ENCODE results near the gene COBL. TPM values are rescaled to one million over a fixed set of nuclear protein-coding genes. Genes with fewer than 3 reads are reported as not detected.

COBL gene
- total and polyA plus RNA-seq, 2 of the 4 experiments (the other 2 are of a cell fraction): under 0.01 TPM; not detected in 1

DNA sequence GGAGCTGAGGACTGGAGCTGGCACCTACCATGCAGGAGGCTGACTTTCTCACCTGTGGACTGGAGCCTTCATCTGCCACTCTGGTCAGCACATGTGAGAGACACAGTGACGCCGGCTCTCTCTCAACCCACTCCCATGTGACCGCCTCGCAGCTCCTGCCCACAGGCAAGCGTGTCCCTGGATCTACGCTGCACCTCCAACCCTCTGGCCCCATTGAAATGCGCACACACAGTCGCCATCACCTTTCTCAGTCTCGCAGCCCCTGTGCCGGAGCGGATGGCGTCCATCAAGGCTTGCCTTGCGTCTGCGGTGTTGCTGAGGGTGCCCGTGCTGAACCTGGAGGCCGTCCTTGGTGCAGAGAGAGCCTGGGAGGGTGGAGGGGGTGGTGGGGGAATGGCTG lies 291.7 kb downstream of the COBL start:
- in situ Hi-C loops (cut with MboI; ENCODE audit: low sequenced_read_pairs): no loop called here
- no peak overlapping the region for H2AK9ac ChIP-seq (replicated peaks; ENCODE audit: low read depth, low read length, poor library complexity)
- H3K4me1 ChIP-seq (ENCODE audit: control insufficient read depth, insufficient read depth, low read length): peaks cover 19% of the 10 kb centered on the region
- no peak overlapping the region for H3K4me2 ChIP-seq (ENCODE audit: low read depth, low read length)
- H3K23ac ChIP-seq (ENCODE audit: low read depth, low read length): no peak overlapping the region; the same call in 1 of the 2 replicates
- no peak overlapping the region for H3K9ac ChIP-seq (ENCODE audit: low read depth, low read length)
- no CpG with 5 or more reads among the region's 16 CpGs for WGBS, 2 experiments (ENCODE audit: extremely low coverage in 2 of 2, insufficient read length in 1 of 2)
- no peak overlapping the region; the same call in 1 of the 2 replicates for H3K4ac ChIP-seq (ENCODE audit: low read depth, low read length)
- peaks cover 7% of the 10 kb centered on the region; the same call in 1 of the 2 replicates for H4K20me1 ChIP-seq (ENCODE audit: insufficient read depth, low read length)
- no peak overlapping the region for H2BK20ac ChIP-seq (ENCODE audit: low read depth, low read length)
- H3K79me1 ChIP-seq (ENCODE audit: low read depth in 1 of 2, low read length in 2 of 2): no peaks in the 10 kb centered on the region
- POLR2A ChIA-PET (ENCODE audit: unreplicated experiment): no interaction called here
- CTCF ChIA-PET: no interaction called here
- BruUV-seq (replicated peaks): no TSS peak
- peaks cover 17% of the 10 kb centered on the region for H3K9me1 ChIP-seq (ENCODE audit: insufficient read depth, low read length)
- no peak overlapping the region for H3K4me3 ChIP-seq (ENCODE audit: insufficient read depth, low read depth, low read length)
- dilution Hi-C loops (cut with HindIII; ENCODE audit: low sequenced_read_pairs, unreplicated experiment): no loop called here
- no peak overlapping the region for H2BK15ac ChIP-seq (ENCODE audit: low read depth, low read length)
- H3K14ac ChIP-seq (replicated peaks; ENCODE audit: low read depth, low read length): no peak overlapping the region
- intact Hi-C loops (cut with micrococcal nuclease): no loop called here
- no peak overlapping the region for H2BK5ac ChIP-seq (ENCODE audit: low read depth, low read length, poor library complexity, severe bottlenecking)
- no peak overlapping the region for H2AFZ ChIP-seq (replicated peaks; ENCODE audit: low read length, poor library complexity)
- H4K91ac ChIP-seq (ENCODE audit: insufficient read depth, low read depth, low read length): no peak overlapping the region
- H4K5ac ChIP-seq (ENCODE audit: low read depth, low read length): no peak overlapping the region
- TF ChIP-seq NFE2L2 (IDR thresholded peaks at IDR 0.05; ENCODE audit: low read depth, low read length) (no peak), BHLHE40 (IDR thresholded peaks at IDR 0.05; ENCODE audit: low read depth, low read length) (no peak), CHD1 (IDR thresholded peaks at IDR 0.05; ENCODE audit: low read depth, low read length) (no peak), FOS (IDR thresholded peaks at IDR 0.05; ENCODE audit: low read depth, low read length) (no peak), RAD21 (IDR thresholded peaks at IDR 0.05; ENCODE audit: low read length) (no peak), MXI1 (IDR thresholded peaks at IDR 0.05; ENCODE audit: borderline replicate concordance, low read depth, low read length) (no peak), RCOR1 (IDR thresholded peaks at IDR 0.05; ENCODE audit: insufficient replicate concordance, low read length) (no peak), SMC3 (IDR thresholded peaks at IDR 0.05; ENCODE audit: low read depth, low read length) (no peak), CEBPB (IDR thresholded peaks at IDR 0.05; ENCODE audit: low read depth, low read length) (no peak), MAZ (IDR thresholded peaks at IDR 0.05; ENCODE audit: borderline replicate concordance, low read depth, low read length) (no peak), RFX5 (IDR thresholded peaks at IDR 0.05; ENCODE audit: low read depth, low read length) (no peak), MAFK (IDR thresholded peaks at IDR 0.05; ENCODE audit: low read depth, low read length) (no peak), POLR2A (IDR thresholded peaks at IDR 0.05; ENCODE audit: low read depth, low read length) (no peak)
- TF ChIP-seq, protein P1, sequence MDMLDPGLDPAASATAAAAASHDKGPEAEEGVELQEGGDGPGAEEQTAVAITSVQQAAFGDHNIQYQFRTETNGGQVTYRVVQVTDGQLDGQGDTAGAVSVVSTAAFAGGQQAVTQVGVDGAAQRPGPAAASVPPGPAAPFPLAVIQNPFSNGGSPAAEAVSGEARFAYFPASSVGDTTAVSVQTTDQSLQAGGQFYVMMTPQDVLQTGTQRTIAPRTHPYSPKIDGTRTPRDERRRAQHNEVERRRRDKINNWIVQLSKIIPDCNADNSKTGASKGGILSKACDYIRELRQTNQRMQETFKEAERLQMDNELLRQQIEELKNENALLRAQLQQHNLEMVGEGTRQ (IDR thresholded peaks at IDR 0.05; ENCODE audit: low read depth, low read length): no peak
- TF ChIP-seq, protein P2, sequence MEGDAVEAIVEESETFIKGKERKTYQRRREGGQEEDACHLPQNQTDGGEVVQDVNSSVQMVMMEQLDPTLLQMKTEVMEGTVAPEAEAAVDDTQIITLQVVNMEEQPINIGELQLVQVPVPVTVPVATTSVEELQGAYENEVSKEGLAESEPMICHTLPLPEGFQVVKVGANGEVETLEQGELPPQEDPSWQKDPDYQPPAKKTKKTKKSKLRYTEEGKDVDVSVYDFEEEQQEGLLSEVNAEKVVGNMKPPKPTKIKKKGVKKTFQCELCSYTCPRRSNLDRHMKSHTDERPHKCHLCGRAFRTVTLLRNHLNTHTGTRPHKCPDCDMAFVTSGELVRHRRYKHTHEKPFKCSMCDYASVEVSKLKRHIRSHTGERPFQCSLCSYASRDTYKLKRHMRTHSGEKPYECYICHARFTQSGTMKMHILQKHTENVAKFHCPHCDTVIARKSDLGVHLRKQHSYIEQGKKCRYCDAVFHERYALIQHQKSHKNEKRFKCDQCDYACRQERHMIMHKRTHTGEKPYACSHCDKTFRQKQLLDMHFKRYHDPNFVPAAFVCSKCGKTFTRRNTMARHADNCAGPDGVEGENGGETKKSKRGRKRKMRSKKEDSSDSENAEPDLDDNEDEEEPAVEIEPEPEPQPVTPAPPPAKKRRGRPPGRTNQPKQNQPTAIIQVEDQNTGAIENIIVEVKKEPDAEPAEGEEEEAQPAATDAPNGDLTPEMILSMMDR (conservative IDR thresholded peaks at IDR 0.05; ENCODE audit: low read depth, low read length): no peak
- TF ChIP-seq, protein P3, sequence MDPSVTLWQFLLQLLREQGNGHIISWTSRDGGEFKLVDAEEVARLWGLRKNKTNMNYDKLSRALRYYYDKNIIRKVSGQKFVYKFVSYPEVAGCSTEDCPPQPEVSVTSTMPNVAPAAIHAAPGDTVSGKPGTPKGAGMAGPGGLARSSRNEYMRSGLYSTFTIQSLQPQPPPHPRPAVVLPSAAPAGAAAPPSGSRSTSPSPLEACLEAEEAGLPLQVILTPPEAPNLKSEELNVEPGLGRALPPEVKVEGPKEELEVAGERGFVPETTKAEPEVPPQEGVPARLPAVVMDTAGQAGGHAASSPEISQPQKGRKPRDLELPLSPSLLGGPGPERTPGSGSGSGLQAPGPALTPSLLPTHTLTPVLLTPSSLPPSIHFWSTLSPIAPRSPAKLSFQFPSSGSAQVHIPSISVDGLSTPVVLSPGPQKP (IDR thresholded peaks at IDR 0.05; ENCODE audit: borderline replicate concordance, low read depth, low read length): no peak
- H2BK120ac ChIP-seq (ENCODE audit: low read depth, low read length): no peak overlapping the region
- H3K56ac ChIP-seq (ENCODE audit: extremely low read depth, insufficient read depth, low read length): no peak overlapping the region
- H3K27ac ChIP-seq (ENCODE audit: insufficient read depth, low read length): no peak overlapping the region
- no peaks in the 10 kb centered on the region; the same call in 1 of the 2 replicates for H3K27me3 ChIP-seq (ENCODE audit: control insufficient read depth, insufficient read depth, low read length)
- H3K36me3 ChIP-seq (ENCODE audit: control insufficient read depth, insufficient read depth, low read length): no peaks in the 10 kb centered on the region
- ATAC-seq (ENCODE audit: low read depth) (no peak), DNase-seq (no peak)
- no peaks in the 10 kb centered on the region for H3K9me3 ChIP-seq (ENCODE audit: control insufficient read depth, insufficient read depth, low read length)
- H4K8ac ChIP-seq (ENCODE audit: low read depth in 2 of 2, low read length in 2 of 2): no peak overlapping the region
- H3K18ac ChIP-seq (ENCODE audit: low read depth, low read length): no peak overlapping the region
- H2AK5ac ChIP-seq (ENCODE audit: low read depth, low read length): no peak overlapping the region

Measured in IMR-90 (cell line).